Spleen (tissue), 7 donors: ENCODE measurements around the gene HSPB1.

Experiments used
- POLR2A ChIP-seq, 3 donors: fragments of 450-650 bp; IDR thresholded peaks; one replicate each; pipeline ENCODE4 v1.5.1; 2017; ENCODE audit warnings: antibody characterized with exemption in 3 of 3, mild to moderate bottlenecking in 1 of 3
- POLR2AphosphoS5 ChIP-seq, 3 donors: sonication (generic); formaldehyde crosslinking; IDR thresholded peaks; one replicate each; pipeline ENCODE4 v1.5.1; 2017; ENCODE audit warnings: antibody characterized with exemption in 3 of 3
- TF ChIP-seq, protein P1 (sequence below), 11 experiments: fragments of 200-600 bp in 7 of 11; fragments of 450-650 bp in 4 of 11; sonication (generic) in 4 of 11; IDR thresholded peaks in 8 of 11; conservative IDR thresholded peaks in 3 of 11; 1 replicate in 7 of 11; 2 replicates in 4 of 11; pipeline versions ENCODE4 v1.4.0 to v1.8.0; 2016 to 2021; ENCODE audit warnings: antibody characterized with exemption in 11 of 11, inconsistent platforms in 4 of 11, mild to moderate bottlenecking in 1 of 11
- donor health status: DM: no; HTN: no; CAD: no; lungs with moderate emphysema.
- donor health status: DM: no; HTN: no; CAD: no.
- donor health status: DM: no; HTN: no; CAD: no.

DNA sequence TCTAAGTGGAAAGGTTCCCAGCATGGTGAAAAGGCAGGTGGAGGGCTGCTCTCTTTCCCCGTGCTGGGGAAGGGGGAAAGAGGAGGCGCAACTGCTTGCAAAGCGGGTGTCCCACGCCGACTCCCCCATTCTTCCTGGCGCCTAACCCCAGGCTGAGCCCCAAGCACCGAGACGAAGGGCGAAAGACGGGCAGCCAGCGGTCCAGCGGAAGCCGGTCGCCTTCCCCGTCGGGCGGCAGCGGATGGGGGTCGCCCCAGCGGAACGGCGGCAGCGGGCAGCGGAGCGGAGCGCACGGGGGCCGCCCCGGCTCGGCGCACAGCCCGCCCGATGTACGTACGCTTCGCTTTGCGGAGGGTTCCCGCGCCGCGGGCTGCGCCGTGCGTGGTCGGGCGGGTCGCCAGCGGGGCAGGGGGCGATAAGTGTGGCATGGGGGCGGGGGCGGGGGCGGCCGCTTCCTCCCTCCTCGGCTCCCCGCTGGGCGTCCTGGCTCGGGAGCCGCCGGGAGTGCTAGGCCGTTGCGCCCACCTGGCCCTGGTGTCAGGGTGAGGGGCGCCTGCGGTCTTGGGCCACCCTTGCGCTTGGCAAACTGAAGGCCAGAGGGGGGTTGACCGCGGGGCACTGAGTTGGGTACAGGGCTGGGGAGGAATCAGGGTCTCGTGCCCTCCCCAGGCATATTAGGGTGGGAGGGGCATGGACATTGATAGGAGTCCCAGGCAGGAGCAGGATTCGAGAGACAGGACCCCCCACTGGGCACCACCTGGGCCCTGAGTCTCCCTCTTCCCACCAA, 35.2 kb upstream of the HSPB1 start:
- TF ChIP-seq POLR2A (IDR thresholded peaks at IDR 0.05) (no peak), POLR2AphosphoS5 (IDR thresholded peaks at IDR 0.05) (no peak)
- TF ChIP-seq, protein P1, sequence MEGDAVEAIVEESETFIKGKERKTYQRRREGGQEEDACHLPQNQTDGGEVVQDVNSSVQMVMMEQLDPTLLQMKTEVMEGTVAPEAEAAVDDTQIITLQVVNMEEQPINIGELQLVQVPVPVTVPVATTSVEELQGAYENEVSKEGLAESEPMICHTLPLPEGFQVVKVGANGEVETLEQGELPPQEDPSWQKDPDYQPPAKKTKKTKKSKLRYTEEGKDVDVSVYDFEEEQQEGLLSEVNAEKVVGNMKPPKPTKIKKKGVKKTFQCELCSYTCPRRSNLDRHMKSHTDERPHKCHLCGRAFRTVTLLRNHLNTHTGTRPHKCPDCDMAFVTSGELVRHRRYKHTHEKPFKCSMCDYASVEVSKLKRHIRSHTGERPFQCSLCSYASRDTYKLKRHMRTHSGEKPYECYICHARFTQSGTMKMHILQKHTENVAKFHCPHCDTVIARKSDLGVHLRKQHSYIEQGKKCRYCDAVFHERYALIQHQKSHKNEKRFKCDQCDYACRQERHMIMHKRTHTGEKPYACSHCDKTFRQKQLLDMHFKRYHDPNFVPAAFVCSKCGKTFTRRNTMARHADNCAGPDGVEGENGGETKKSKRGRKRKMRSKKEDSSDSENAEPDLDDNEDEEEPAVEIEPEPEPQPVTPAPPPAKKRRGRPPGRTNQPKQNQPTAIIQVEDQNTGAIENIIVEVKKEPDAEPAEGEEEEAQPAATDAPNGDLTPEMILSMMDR (IDR thresholded peaks at IDR 0.05 in 8 of 11, conservative IDR thresholded peaks at IDR 0.05 in 3 of 11) = no peak
